Subcutaneous adipose tissue (tissue), 4 donors: Measurements from ENCODE around the gene FOXF1. TPM values are rescaled to one million over a fixed set of nuclear protein-coding genes. Genes with fewer than 3 reads are reported as not detected.

Experiments used
- CTCF ChIP-seq: fragments of 450-650 bp; IDR thresholded peaks from one replicate; pipeline ENCODE4 v1.5.1; 2016; ENCODE audit warnings: low read depth, mild to moderate bottlenecking, control low read depth, antibody characterized with exemption, moderate library complexity
- total RNA-seq, 4 donors: library from RNA; depleted of rRNA; stranded (reverse); fragments of >200 nt; gene quantifications; one replicate each; pipeline ENCODE4 v1.1.0, GENCODE V29; 2016

FOXF1 gene
- total RNA-seq, 4 donors from 2014 or later: 0.44 to 0.98 TPM; not detected in 2

DNA sequence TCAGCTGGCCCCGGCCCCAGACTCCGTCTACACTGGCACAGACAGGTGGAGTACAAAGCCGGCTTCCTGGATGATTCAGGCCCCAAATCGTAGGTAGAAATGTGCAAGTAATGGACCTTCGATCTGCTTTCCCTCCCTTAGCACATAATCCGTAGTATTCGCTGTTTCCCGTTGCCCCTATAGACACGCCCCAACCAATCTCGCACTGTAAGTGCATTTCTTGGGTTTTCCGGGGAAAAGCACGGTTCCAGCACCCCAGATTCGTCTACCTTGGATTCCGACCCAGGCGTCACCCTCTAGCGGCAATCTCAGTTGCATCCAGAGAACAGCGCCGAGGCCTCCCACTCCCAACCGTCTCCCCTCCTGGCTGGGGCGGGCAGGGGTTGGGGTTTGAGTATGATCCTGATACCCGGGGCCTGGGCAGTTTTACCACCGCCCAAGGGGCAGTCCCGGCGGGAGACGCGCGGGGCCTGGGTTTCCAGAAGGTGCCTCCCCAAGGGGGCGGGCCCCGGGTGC lies 12.1 kb upstream of the FOXF1 start:
- no peak for TF ChIP-seq CTCF

DNA sequence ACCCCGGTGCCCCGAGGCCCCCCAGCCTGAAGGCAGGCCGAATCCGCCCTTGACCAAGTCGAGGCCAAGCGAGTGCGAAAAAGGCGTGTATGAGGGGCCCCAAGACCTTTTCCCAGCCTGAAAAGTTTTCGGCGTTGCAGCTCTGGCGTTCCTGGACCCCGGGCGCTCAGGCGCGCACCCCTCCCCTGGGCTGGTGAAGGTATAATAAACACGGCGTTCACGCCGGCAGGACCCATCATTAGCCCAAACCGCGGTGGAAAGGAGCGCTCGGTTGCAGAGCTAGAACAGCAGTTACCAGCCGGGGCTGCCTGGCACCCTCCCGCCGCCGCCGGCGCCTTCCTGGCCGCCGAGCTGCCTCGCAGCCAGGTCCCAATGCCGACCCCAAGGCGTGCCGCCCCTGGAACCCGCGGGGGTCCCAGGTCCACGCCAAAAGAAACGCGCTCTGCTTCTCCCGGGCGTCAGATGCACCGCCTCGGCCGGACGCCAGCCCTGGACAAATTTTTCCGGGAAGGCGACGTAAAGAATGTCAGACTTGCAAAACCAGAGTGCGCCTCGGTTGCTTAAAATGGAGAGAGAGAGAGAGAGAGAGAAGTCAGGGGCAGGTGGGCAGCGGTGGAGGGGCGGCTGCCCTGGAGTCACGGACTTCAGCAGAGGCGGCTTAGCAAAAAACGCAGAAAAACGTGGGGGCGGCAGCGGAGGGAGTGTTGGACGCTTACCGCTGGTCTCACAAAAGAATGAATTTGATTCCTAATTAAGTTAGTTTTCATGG lies 11.5 kb upstream of the FOXF1 start:
- no peak for TF ChIP-seq CTCF

GRCh38 chr16:86499440-86499786 lies 10.9 kb upstream of the FOXF1 start:
- no peak for TF ChIP-seq CTCF

DNA sequence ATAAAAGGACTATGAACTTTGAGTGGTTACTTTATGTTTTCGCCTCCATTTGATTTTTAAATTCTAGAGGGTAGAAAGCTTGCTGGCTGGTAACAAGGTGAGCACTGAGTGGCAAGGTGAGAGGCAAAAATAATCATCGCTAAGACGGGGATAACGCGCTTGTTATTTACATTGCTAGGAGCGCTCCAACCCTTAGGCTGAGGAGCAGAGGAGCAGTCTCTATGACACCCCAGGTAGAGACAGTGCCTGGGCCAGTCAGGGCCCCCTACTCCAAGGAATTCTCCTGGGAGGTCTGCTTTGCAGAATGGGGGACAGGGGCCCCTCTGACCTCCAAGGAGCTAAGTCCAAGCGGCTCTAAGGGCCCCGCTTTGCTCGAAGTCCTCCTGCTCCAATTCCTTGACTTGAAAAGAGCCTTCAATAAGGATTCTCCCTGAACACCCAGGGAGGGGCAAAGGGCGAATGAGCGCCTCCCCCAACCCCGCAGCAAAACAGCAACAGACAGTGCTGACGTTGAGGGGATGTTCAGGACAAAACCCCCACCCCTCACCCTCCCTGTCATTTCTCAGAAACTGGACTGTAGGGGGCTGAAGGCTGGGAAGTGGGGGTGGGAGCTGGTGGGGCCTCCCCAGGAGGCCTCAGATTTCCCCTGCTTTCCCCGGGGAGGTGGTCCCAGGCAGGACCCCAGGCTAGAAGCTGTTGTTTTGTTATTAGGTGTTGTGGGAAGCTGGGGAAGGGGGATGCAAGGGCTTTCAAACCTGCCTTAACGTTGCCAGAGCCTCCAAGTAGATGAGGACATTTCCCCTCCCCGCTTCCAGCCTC lies 10.2 kb upstream of the FOXF1 start:
- TF ChIP-seq CTCF: no peak

DNA sequence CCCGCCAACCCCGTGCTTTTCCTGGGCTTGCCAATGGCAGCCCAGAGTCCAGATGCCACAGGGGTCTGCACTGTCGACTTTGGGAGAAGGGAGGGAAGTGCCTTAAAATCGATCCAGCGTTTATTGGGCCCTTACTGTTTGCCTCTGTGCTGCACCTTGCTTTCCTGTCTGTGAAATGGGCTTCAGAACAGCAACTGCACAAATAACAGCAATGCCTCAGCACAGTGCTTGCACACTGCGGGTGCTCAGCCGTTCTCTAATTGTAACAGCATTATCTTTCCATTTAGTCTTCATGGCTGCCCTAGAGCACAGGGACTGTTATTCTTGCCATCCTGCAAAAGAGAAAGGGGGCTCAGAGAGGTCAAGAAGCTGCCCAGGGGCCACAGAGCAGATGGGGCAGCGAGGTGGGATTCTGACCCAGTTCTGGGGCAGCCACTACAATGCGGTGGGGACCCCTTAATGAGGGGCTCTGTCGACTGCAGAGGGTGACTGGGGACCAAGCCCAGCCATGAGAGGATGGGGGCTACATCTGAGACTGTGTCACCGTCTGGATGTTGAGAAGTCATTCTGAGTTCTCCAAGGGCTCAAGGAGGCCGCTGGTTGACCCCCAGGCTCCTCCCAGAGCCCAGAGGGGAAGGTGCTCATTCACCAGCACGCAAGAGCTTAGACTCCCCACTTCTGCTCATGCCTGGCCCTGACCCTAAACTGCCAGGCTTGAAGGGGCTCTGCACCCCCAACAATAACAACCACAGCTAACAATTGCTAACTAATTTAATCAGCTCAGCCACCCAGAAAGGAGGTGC lies 9.4 kb upstream of the FOXF1 start:
- TF ChIP-seq CTCF: no peak

GRCh38 chr16:86501989-86502855 lies 8.1 kb upstream of the FOXF1 start:
- TF ChIP-seq CTCF: no peak
